HepG2 (cell line): ENCODE data around the gene SNX11. TPM values are rescaled to one million over a fixed set of nuclear protein-coding genes. Genes with fewer than 3 reads are reported as not detected.

ENCODE experiments used
- CENPT ChIP-seq: sonication (generic); formaldehyde crosslinking; IDR thresholded peaks from 2 replicates; pipeline ENCODE4 v1.8.0; 2022; ENCODE audit warnings: low read depth, mild to moderate bottlenecking, moderate library complexity, missing genetic modification reagents
- EEA1 ChIP-seq: sonication (generic); formaldehyde crosslinking; IDR thresholded peaks from 2 replicates; pipeline ENCODE4 v1.5.1; 2020; ENCODE audit warnings: mild to moderate bottlenecking, missing genetic modification reagents, borderline replicate concordance
- ELF3 ChIP-seq: IDR thresholded peaks from 2 replicates; pipeline ENCODE4 v1.6.1; 2016; ENCODE audit warnings: missing genetic modification reagents, missing compliant biosample characterization
- EZH2 ChIP-seq: conservative IDR thresholded peaks from 2 replicates; pipeline ENCODE4 v1.6.1; 2012; ENCODE audit warnings: mild to moderate bottlenecking, low read depth, low read length, moderate library complexity
- FOXP1 ChIP-seq, 2 experiments: fragments of 450-650 bp in 1 of 2; IDR thresholded peaks; 2 replicates each; pipeline ENCODE4 v1.6.1; 2017 to 2018; ENCODE audit warnings: antibody characterized with exemption in 1 of 2
- GZF1 ChIP-seq: sonication (generic); formaldehyde crosslinking; IDR thresholded peaks from 2 replicates; pipeline ENCODE4 v1.5.1; 2020; ENCODE audit warnings: mild to moderate bottlenecking, missing genetic modification reagents
- KDM2A ChIP-seq: sonication (generic); formaldehyde crosslinking; IDR thresholded peaks from 2 replicates; pipeline ENCODE4 v1.4.0; 2020; ENCODE audit warnings: low read depth, missing genetic modification reagents, borderline replicate concordance
- KDM5A ChIP-seq: fragments of 200-600 bp; sonication (generic); IDR thresholded peaks from 2 replicates; pipeline ENCODE4 v1.7.0; 2018; ENCODE audit warnings: antibody characterized with exemption, mild to moderate bottlenecking, low read length, borderline replicate concordance
- RAD21 ChIP-seq: fragments of 450-650 bp; formaldehyde crosslinking; IDR thresholded peaks from 2 replicates; pipeline ENCODE4 v1.5.0; 2020; ENCODE audit warnings: mild to moderate bottlenecking
- RBM22 ChIP-seq: fragments of 200-400 bp; formaldehyde crosslinking; optimal IDR thresholded peaks from 2 replicates; pipeline ENCODE3; 2017; ENCODE audit warnings: mild to moderate bottlenecking, low read length, moderate library complexity
- SALL1 ChIP-seq: sonication (generic); formaldehyde crosslinking; IDR thresholded peaks from 2 replicates; pipeline ENCODE4 v1.8.0; 2022; ENCODE audit warnings: mild to moderate bottlenecking, missing genetic modification reagents
- SIX1 ChIP-seq: sonication (generic); formaldehyde crosslinking; IDR thresholded peaks from 2 replicates; pipeline ENCODE4 v1.4.0; 2020; ENCODE audit warnings: missing genetic modification reagents, borderline replicate concordance
- SOX6 ChIP-seq, 2 experiments: fragments of 450-650 bp in 1 of 2; sonication (generic) in 1 of 2; formaldehyde crosslinking in 1 of 2; IDR thresholded peaks; 2 replicates each; pipeline versions ENCODE4 v1.4.0 to v1.6.1; 2017 to 2020; ENCODE audit warnings: antibody characterized with exemption in 1 of 2, mild to moderate bottlenecking in 1 of 2, missing genetic modification reagents in 1 of 2
- U2AF2 ChIP-seq: fragments of 200-400 bp; formaldehyde crosslinking; IDR thresholded peaks from 2 replicates; pipeline ENCODE4 v1.6.1; 2017; ENCODE audit warnings: low read depth, mild to moderate bottlenecking, low read length
- ZC3H13 ChIP-seq: sonication (generic); formaldehyde crosslinking; IDR thresholded peaks from 2 replicates; pipeline ENCODE4 v1.8.1; 2023; ENCODE audit warnings: mild to moderate bottlenecking, missing genetic modification reagents, moderate library complexity
- ZNF12 ChIP-seq: sonication (generic); formaldehyde crosslinking; IDR thresholded peaks from 2 replicates; pipeline ENCODE4 v1.5.0; 2020; ENCODE audit warnings: missing genetic modification reagents
- ZNF136 ChIP-seq: sonication (generic); formaldehyde crosslinking; IDR thresholded peaks from 2 replicates; pipeline ENCODE4 v1.8.1; 2022; ENCODE audit warnings: low read depth, mild to moderate bottlenecking, moderate library complexity, missing genetic modification reagents
- ZNF234 ChIP-seq: sonication (generic); formaldehyde crosslinking; conservative IDR thresholded peaks from 2 replicates; pipeline ENCODE4 v1.5.1; 2020; ENCODE audit warnings: mild to moderate bottlenecking, missing genetic modification reagents
- ZNF3 ChIP-seq: IDR thresholded peaks from 2 replicates; pipeline ENCODE4 v1.7.0; 2017; ENCODE audit warnings: inconsistent platforms
- ZNF460 ChIP-seq: sonication (generic); formaldehyde crosslinking; IDR thresholded peaks from 2 replicates; pipeline ENCODE4 v1.5.1; 2020; ENCODE audit warnings: missing genetic modification reagents, mild to moderate bottlenecking, borderline replicate concordance
- ZNF547 ChIP-seq: sonication (generic); formaldehyde crosslinking; IDR thresholded peaks from 2 replicates; pipeline ENCODE4 v1.5.1; 2020; ENCODE audit warnings: mild to moderate bottlenecking, missing genetic modification reagents
- ZNF576 ChIP-seq: sonication (generic); formaldehyde crosslinking; IDR thresholded peaks from 2 replicates; pipeline ENCODE4 v1.4.0; 2020; ENCODE audit warnings: mild to moderate bottlenecking, missing genetic modification reagents
- ZNF605 ChIP-seq: sonication (generic); formaldehyde crosslinking; IDR thresholded peaks from 2 replicates; pipeline ENCODE4 v1.8.0; 2022; ENCODE audit warnings: mild to moderate bottlenecking, missing genetic modification reagents
- ZNF775 ChIP-seq: sonication (generic); formaldehyde crosslinking; IDR thresholded peaks from 2 replicates; pipeline ENCODE4 v1.4.0; 2020; ENCODE audit warnings: missing genetic modification reagents, mild to moderate bottlenecking, moderate library complexity, borderline replicate concordance
- polyA plus RNA-seq, 8 experiments: library from polyadenylated mRNA; depleted of rRNA in 3 of 8; stranded (reverse) in 7 of 8; unstranded in 1 of 8; fragments of >200 nt; fragmentation: Illumina TruSeq in 4 of 8; extraction: Trizol in 4 of 8; gene quantifications; 2 replicates each; pipeline versions ENCODE4 v1.2.1 to v1.2.3, GENCODE V29; 2011 to 2016; ENCODE audit warnings: low read depth in 4 of 8, missing spikeins in 1 of 8, mixed read lengths in 1 of 8; ENCODE audit not compliant: insufficient read depth in 1 of 8
- total RNA-seq, 5 experiments: library from RNA; depleted of rRNA; stranded (reverse); fragments of >200 nt; fragmentation: Illumina TruSeq; extraction: Trizol; gene quantifications; 2 replicates each; pipeline ENCODE4 v1.2.3, GENCODE V29; 2016; ENCODE audit warnings: low read depth in 1 of 5
- TF ChIP-seq, protein P1 (sequence below): fragments of 450-650 bp; IDR thresholded peaks from 2 replicates; pipeline ENCODE4 v1.6.1; 2016
- TF ChIP-seq, protein P2 (sequence below): sonication (generic); formaldehyde crosslinking; IDR thresholded peaks from 2 replicates; pipeline ENCODE4 v1.5.0; 2020; ENCODE audit warnings: mild to moderate bottlenecking, missing genetic modification reagents
- TF ChIP-seq, protein P3 (sequence below): sonication (generic); formaldehyde crosslinking; IDR thresholded peaks from 2 replicates; pipeline ENCODE4 v1.8.0; 2022; ENCODE audit warnings: mild to moderate bottlenecking, missing genetic modification reagents

Gene SNX11
- total and polyA plus RNA-seq, 2 of the 13 experiments (the other 11 are each of a cell fraction or from before 2014, with no cell fraction given), result 12.9 to 14.0 TPM

DNA sequence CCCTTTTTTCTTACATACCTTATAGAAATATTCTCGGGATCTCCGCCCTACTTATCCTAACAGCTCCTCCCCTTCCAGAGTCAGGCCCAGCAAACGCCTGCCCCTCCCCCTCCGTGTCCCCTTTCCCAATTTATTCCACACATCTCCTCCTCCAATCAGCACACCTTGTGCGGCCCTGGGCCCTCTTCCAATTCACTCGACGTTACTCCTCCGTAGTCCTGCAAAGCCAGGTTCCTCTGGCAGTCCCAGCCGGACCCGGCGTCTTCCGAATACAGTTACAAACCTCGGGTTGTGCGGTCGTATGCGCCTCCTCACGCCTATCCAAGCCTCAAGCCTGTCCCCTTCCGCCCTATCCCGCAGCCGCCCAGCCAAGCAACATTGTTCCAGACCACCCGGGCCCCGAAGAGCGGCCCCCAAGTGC is 7.0 kb upstream of the SNX11 start (continued):
- TF ChIP-seq ZNF775 (CRISPR knock-in tag), result no peak
- TF ChIP-seq SALL1 (CRISPR knock-in tag), result no peak
- TF ChIP-seq ZNF547, result no peak
- TF ChIP-seq CENPT (CRISPR knock-in tag), result no peak
- TF ChIP-seq, protein P1, sequence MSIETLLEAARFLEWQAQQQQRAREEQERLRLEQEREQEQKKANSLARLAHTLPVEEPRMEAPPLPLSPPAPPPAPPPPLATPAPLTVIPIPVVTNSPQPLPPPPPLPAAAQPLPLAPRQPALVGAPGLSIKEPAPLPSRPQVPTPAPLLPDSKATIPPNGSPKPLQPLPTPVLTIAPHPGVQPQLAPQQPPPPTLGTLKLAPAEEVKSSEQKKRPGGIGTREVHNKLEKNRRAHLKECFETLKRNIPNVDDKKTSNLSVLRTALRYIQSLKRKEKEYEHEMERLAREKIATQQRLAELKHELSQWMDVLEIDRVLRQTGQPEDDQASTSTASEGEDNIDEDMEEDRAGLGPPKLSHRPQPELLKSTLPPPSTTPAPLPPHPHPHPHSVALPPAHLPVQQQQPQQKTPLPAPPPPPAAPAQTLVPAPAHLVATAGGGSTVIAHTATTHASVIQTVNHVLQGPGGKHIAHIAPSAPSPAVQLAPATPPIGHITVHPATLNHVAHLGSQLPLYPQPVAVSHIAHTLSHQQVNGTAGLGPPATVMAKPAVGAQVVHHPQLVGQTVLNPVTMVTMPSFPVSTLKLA, result no peak
- TF ChIP-seq U2AF2, result no peak
- TF ChIP-seq KDM2A (CRISPR knock-in tag), result no peak; the same call in 1 of the 2 replicates
- no peak for TF ChIP-seq ELF3 (CRISPR knock-in tag)
- TF ChIP-seq, protein P2, sequence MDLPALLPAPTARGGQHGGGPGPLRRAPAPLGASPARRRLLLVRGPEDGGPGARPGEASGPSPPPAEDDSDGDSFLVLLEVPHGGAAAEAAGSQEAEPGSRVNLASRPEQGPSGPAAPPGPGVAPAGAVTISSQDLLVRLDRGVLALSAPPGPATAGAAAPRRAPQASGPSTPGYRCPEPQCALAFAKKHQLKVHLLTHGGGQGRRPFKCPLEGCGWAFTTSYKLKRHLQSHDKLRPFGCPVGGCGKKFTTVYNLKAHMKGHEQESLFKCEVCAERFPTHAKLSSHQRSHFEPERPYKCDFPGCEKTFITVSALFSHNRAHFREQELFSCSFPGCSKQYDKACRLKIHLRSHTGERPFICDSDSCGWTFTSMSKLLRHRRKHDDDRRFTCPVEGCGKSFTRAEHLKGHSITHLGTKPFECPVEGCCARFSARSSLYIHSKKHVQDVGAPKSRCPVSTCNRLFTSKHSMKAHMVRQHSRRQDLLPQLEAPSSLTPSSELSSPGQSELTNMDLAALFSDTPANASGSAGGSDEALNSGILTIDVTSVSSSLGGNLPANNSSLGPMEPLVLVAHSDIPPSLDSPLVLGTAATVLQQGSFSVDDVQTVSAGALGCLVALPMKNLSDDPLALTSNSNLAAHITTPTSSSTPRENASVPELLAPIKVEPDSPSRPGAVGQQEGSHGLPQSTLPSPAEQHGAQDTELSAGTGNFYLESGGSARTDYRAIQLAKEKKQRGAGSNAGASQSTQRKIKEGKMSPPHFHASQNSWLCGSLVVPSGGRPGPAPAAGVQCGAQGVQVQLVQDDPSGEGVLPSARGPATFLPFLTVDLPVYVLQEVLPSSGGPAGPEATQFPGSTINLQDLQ (CRISPR knock-in tag), result no peak
- TF ChIP-seq ZC3H13, result no peak
- peak; percentile 75 for TF ChIP-seq KDM5A
- no peak for TF ChIP-seq FOXP1 (IDR thresholded peaks at IDR 0.05)
- no peak for TF ChIP-seq FOXP1 (CRISPR knock-in tag; IDR thresholded peaks at IDR 0.05)
- peak; percentile 24; the same call in 1 of the 2 replicates for TF ChIP-seq ZNF136 (CRISPR knock-in tag)
- no peak for TF ChIP-seq SOX6 (IDR thresholded peaks at IDR 0.05)
- TF ChIP-seq SOX6 (CRISPR knock-in tag; IDR thresholded peaks at IDR 0.05), result no peak
- no peak for TF ChIP-seq EEA1
- TF ChIP-seq ZNF576, result no peak
- TF ChIP-seq, protein P3, sequence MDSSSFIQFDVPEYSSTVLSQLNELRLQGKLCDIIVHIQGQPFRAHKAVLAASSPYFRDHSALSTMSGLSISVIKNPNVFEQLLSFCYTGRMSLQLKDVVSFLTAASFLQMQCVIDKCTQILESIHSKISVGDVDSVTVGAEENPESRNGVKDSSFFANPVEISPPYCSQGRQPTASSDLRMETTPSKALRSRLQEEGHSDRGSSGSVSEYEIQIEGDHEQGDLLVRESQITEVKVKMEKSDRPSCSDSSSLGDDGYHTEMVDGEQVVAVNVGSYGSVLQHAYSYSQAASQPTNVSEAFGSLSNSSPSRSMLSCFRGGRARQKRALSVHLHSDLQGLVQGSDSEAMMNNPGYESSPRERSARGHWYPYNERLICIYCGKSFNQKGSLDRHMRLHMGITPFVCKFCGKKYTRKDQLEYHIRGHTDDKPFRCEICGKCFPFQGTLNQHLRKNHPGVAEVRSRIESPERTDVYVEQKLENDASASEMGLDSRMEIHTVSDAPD (CRISPR knock-in tag), result no peak
- TF ChIP-seq GZF1 (CRISPR knock-in tag), result no peak
- no peak for TF ChIP-seq ZNF3
- no peak for TF ChIP-seq RAD21
- 0 out of 2 replicates have a peak, but pooled peaks have one; percentile 16 for TF ChIP-seq SIX1 (CRISPR knock-in tag)
- TF ChIP-seq ZNF605 (CRISPR knock-in tag), result no peak
- no peak for TF ChIP-seq EZH2
- no peak for TF ChIP-seq ZNF460
- no peak for TF ChIP-seq ZNF234 (CRISPR knock-in tag)
- no peak for TF ChIP-seq RBM22
- TF ChIP-seq ZNF12 (CRISPR knock-in tag), result no peak
